ENCODE results near the gene MAGI1.

DNA sequence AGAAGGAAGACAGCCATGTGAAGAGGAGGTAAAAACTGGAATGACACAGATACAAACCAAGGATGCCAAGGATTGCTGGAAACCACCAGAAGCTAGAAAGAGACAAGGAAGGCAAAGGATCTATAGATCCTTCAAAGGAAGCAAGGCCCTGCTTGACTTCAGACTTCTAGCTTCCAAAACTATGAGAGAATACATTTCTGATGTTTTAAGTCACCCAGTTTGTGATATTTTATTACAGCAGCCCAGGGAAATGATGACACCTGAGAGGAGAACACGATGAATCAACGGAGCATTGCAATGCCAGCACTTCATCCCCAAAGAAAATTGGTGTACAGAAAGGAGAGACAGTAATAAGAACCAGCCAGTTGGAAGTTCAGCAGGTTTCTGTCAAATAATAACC is 116.3 kb downstream of the MAGI1 start:
- TF ChIP-seq, protein P1, sequence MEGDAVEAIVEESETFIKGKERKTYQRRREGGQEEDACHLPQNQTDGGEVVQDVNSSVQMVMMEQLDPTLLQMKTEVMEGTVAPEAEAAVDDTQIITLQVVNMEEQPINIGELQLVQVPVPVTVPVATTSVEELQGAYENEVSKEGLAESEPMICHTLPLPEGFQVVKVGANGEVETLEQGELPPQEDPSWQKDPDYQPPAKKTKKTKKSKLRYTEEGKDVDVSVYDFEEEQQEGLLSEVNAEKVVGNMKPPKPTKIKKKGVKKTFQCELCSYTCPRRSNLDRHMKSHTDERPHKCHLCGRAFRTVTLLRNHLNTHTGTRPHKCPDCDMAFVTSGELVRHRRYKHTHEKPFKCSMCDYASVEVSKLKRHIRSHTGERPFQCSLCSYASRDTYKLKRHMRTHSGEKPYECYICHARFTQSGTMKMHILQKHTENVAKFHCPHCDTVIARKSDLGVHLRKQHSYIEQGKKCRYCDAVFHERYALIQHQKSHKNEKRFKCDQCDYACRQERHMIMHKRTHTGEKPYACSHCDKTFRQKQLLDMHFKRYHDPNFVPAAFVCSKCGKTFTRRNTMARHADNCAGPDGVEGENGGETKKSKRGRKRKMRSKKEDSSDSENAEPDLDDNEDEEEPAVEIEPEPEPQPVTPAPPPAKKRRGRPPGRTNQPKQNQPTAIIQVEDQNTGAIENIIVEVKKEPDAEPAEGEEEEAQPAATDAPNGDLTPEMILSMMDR (conservative IDR thresholded peaks at IDR 0.05 in 1 of 2, IDR thresholded peaks at IDR 0.05 in 1 of 2; ENCODE audit: low read depth in 1 of 2, low read length in 2 of 2) = no peak
- no peak for TF ChIP-seq EZH2 (IDR thresholded peaks at IDR 0.05; ENCODE audit: low read length, missing control alignments)
